Thyroid gland (tissue), 4 donors: ENCODE data around the gene BCL2L11.

Source experiments
- POLR2A ChIP-seq, 2 donors: fragments of 450-650 bp; IDR thresholded peaks; one replicate each; pipeline ENCODE4 v1.6.1; 2017; ENCODE audit warnings: antibody characterized with exemption in 2 of 2, mild to moderate bottlenecking in 2 of 2, moderate library complexity in 1 of 2
- TF ChIP-seq, protein P1 (sequence below), 6 experiments: fragments of 200-600 bp in 3 of 6; fragments of 450-650 bp in 3 of 6; sonication (generic) in 3 of 6; IDR thresholded peaks; one replicate each; pipeline ENCODE4 v1.5.1; 2016 to 2019; ENCODE audit warnings: antibody characterized with exemption in 6 of 6, mild to moderate bottlenecking in 2 of 6, inconsistent platforms in 1 of 6, moderate library complexity in 1 of 6

- TF ChIP-seq POLR2A (IDR thresholded peaks at IDR 0.05) = no peak
- TF ChIP-seq, protein P1, sequence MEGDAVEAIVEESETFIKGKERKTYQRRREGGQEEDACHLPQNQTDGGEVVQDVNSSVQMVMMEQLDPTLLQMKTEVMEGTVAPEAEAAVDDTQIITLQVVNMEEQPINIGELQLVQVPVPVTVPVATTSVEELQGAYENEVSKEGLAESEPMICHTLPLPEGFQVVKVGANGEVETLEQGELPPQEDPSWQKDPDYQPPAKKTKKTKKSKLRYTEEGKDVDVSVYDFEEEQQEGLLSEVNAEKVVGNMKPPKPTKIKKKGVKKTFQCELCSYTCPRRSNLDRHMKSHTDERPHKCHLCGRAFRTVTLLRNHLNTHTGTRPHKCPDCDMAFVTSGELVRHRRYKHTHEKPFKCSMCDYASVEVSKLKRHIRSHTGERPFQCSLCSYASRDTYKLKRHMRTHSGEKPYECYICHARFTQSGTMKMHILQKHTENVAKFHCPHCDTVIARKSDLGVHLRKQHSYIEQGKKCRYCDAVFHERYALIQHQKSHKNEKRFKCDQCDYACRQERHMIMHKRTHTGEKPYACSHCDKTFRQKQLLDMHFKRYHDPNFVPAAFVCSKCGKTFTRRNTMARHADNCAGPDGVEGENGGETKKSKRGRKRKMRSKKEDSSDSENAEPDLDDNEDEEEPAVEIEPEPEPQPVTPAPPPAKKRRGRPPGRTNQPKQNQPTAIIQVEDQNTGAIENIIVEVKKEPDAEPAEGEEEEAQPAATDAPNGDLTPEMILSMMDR (IDR thresholded peaks at IDR 0.05) = no peak
These were observed 2.9 kb upstream of the BCL2L11 start for GRCh38 chr2:111117598-111118480.
